AG09319 (cell line): ENCODE measurements around the gene PEX3.

Source experiments
- DNase-seq: peaks from one replicate; pipeline ENCODE4 v3.0.0-alpha.2; 2010; ENCODE audit warnings: low read depth; ENCODE audit errors: extremely low read depth
- TF ChIP-seq, protein P1 (sequence below): IDR thresholded peaks from 2 replicates; pipeline ENCODE4 v1.5.1; 2011; ENCODE audit warnings: low read depth, mild to moderate bottlenecking, inconsistent platforms, low read length, moderate library complexity

PEX3 gene

DNA sequence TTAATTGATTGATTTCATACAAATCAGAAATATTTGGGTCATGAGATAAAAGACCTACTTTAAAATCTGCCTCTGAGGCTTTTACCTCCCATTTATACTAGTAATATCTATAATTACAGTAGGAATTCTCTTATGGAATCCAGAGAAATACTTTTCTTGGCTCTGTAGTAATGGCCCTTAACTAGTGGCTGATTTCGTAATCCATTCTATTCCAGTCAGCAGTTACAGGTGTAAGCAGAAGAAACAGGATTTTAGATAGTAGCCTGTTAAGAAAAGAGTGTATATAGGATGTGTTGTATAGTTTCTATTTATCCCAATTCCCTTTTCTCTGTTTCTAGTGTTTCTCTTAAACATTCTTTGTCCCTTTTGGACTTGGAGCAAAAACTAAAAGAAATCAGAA lies 21.2 kb downstream of the PEX3 start:
- DNase-seq, result no peak
- TF ChIP-seq, protein P1, sequence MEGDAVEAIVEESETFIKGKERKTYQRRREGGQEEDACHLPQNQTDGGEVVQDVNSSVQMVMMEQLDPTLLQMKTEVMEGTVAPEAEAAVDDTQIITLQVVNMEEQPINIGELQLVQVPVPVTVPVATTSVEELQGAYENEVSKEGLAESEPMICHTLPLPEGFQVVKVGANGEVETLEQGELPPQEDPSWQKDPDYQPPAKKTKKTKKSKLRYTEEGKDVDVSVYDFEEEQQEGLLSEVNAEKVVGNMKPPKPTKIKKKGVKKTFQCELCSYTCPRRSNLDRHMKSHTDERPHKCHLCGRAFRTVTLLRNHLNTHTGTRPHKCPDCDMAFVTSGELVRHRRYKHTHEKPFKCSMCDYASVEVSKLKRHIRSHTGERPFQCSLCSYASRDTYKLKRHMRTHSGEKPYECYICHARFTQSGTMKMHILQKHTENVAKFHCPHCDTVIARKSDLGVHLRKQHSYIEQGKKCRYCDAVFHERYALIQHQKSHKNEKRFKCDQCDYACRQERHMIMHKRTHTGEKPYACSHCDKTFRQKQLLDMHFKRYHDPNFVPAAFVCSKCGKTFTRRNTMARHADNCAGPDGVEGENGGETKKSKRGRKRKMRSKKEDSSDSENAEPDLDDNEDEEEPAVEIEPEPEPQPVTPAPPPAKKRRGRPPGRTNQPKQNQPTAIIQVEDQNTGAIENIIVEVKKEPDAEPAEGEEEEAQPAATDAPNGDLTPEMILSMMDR, result no peak

DNA sequence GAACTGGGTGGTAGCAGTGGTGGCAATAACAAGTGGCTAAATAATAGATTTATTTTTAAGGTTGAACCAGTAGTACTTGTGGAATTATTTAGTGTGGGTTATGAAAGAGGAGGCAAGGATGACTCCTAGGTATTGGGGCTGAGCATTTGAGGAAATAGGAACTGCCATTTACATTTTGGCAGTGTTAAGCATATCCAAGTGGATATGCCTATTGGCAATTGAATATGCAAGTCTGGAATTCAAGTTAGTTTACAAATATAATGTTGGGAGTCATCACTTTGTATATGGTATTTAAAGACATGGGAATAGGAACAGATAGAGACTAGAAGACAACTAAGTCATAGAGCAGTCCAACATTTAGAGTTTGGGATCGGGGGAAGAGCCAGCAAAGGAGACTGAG lies 25.9 kb downstream of the PEX3 start:
- TF ChIP-seq, protein P1, result no peak
- DNase-seq, result no peak

DNA sequence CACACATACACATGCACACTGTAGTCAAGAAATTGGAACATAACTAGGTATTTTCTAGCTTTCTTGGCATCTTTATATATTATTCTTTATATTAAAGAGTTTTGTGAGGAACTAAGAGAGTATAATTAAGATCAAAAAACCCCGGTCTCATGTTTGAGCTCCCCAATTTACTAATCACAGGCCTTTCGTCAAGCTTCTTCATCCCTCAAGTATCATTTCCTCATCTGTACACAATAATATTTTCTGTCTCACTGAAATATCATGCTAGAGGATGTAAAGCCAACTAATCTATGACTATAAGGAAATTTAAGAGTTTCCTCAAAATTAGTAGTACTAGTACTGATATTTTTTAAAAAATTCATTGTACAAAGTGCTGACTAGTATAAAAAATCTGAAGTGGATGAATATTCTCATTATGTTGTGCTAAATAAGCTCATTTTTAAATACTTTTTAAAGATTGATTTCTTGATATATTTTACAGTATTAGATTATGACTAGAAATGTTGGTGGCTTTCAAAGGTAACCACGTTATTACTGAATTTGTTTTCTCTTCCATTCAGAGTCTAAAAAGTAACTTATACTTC lies 28.0 kb downstream of the PEX3 start:
- TF ChIP-seq, protein P1, result no peak
- no peak for DNase-seq

DNA sequence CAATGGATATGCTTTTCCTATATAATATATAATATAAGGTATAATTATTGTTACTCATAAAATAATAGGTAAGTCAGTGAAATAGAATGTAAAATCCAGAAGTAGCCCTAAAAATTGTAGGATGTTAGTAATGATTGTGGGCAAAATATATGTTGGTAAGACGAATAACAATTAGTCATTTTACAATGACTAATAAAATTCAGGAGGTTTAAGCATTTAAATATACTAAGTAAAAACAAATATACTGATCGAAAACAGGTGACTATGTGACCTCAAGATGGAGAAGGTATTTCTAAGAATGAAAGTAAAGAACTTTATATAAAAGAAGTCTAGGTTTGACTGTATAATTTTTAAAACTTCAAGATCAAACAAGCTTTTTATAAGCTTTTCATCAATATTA lies 32.0 kb downstream of the PEX3 start:
- TF ChIP-seq, protein P1, result no peak
- DNase-seq, result no peak

DNA sequence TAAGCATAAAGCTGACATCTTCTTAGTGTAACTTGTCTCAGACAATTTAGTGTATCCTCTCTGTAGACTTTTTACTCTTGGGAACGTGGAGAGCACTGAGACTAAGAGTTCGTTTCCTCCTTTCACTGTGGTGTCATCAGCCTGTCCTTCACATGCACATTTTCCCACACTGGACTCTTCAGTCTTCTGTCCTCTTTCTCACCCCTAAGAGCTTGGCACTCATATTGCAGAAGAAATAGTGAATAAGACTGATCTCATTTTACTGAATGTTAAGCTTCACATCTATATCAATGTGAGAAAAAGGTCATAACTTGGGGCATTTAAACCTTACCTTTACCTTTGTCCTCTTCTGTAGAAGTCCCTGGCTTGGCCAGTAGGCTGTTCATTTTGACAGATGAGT lies 35.4 kb downstream of the PEX3 start:
- TF ChIP-seq, protein P1, result no peak
- no peak for DNase-seq

DNA sequence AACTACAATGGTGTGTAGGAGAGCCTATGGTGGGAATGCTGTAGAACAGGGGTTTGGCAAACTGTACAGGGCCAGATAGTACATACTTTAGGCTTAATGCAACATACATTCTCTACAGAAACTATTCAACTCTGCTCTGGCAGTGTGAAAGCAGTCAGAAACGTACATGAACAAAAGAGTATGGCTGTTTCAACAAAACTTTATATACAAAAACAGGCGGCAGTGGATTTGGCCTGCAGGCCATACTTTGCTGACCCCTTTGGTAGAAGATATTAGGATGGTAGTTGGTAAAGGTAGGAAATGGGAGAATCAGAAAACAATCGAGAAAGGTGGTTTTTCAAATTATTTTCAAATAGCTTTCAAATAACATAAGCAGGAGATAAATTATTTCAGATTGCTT lies 36.1 kb downstream of the PEX3 start:
- no peak for DNase-seq
- TF ChIP-seq, protein P1, result no peak

DNA sequence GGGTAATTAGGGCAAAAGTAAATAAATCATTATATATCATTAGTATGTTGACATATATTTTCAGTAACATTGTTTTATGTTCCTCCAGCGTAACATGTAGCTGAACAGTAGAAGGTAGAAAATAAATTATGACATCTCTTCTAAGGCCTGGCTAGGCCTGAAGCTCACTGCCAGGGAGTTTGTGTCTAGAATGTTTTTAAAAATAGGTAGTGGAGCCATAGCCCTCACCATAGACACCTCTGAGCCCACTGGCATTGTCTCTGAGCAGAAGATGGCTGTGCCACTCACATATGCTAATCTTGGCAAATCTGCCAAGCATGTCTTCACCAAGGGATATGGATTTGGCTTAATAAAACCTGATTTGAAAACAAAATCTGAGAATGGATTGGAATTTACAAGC lies 39.6 kb downstream of the PEX3 start:
- no peak for DNase-seq
- TF ChIP-seq, protein P1, result no peak
